SK-N-SH (cell line): Measurements from ENCODE around the gene SLC6A9. TPM values are rescaled to one million over a fixed set of nuclear protein-coding genes. Genes with fewer than 3 reads are reported as not detected.

Experiments used
- CTCF ChIA-PET: fragments of 300-600, 350-600 bp; formaldehyde crosslinking; extraction: SDS; loops from one replicate; lab custom pipeline; 2021; lab: Yijun Ruan, JAX
- POLR2A ChIA-PET: fragments of 350-600 bp; sonication (Branson Sonifier 250); formaldehyde crosslinking; extraction: SDS; loops from one replicate; lab custom pipeline; 2020; ENCODE audit warnings: antibody characterized with exemption, inconsistent platforms; lab: Yijun Ruan, JAX
- DNase-seq: peaks from one replicate; pipeline ENCODE4 v3.0.0; 2012
- H2AFZ ChIP-seq: fragments of 200-600 bp; sonication (generic); 2 replicates; pipeline ENCODE4 v1.8.1; 2016; ENCODE audit warnings: antibody characterized with exemption, mild to moderate bottlenecking, low read depth
- H3F3A ChIP-seq: fragments of 200-600 bp; sonication (generic); replicated peaks from 2 replicates; pipeline ENCODE3; 2016; ENCODE audit warnings: antibody characterized with exemption, mild to moderate bottlenecking; ENCODE audit not compliant: insufficient read depth
- H3K27ac ChIP-seq, 2 experiments: fragments of 200-500 bp in 1 of 2; fragments of 200-600 bp in 1 of 2; sonication (Bioruptor generic) in 1 of 2; sonication (generic), shearing (Covaris generic) in 1 of 2; 2 replicates each; pipeline versions ENCODE4 v1.5.1 to v1.6.1; 2014 to 2016; ENCODE audit warnings: low read depth in 2 of 2, inconsistent platforms in 1 of 2, low read length in 1 of 2, mild to moderate bottlenecking in 1 of 2, mixed read lengths in 1 of 2
- H3K27me3 ChIP-seq: fragments of 200-600 bp; sonication (generic), shearing (Covaris generic); 2 replicates; pipeline ENCODE4 v1.6.1; 2016; ENCODE audit warnings: mixed run types; ENCODE audit not compliant: insufficient read depth
- H3K36me3 ChIP-seq, 2 experiments: fragments of 200-500 bp in 1 of 2; fragments of 200-600 bp in 1 of 2; sonication (Bioruptor generic) in 1 of 2; sonication (generic) in 1 of 2; replicated peaks in 1 of 2; 2 replicates each; pipeline versions ENCODE3 to v1.5.1; 2014 to 2016; ENCODE audit warnings: low read length in 1 of 2, mild to moderate bottlenecking in 1 of 2; ENCODE audit not compliant: insufficient read depth in 2 of 2, control insufficient read depth in 1 of 2
- H3K4me1 ChIP-seq, 2 experiments: fragments of 200-500 bp in 1 of 2; fragments of 200-600 bp in 1 of 2; sonication (Bioruptor generic) in 1 of 2; sonication (generic), shearing (Covaris generic) in 1 of 2; 2 replicates each; pipeline versions ENCODE4 v1.5.1 to v1.6.1; 2014 to 2016; ENCODE audit warnings: low read depth in 1 of 2, low read length in 1 of 2, mixed run types in 1 of 2; ENCODE audit not compliant: insufficient read depth in 2 of 2, control insufficient read depth in 1 of 2
- H3K4me2 ChIP-seq: fragments of 200-600 bp; sonication (generic), shearing (Covaris generic); 2 replicates; pipeline ENCODE4 v1.6.1; 2017; ENCODE audit warnings: mixed run types
- H3K4me3 ChIP-seq, 2 experiments: fragments of 200-500 bp in 1 of 2; fragments of 200-600 bp in 1 of 2; sonication (Bioruptor generic) in 1 of 2; sonication (generic), shearing (Covaris generic) in 1 of 2; 2 replicates each; pipeline versions ENCODE4 v1.5.1 to v1.8.1; 2014 to 2016; ENCODE audit warnings: low read depth in 2 of 2, inconsistent platforms in 1 of 2, low read length in 1 of 2, mild to moderate bottlenecking in 1 of 2, mixed read lengths in 1 of 2, moderate library complexity in 1 of 2
- H3K79me2 ChIP-seq: fragments of 200-600 bp; sonication (generic); 2 replicates; pipeline ENCODE4 v1.8.1; 2017; ENCODE audit warnings: mild to moderate bottlenecking; ENCODE audit not compliant: insufficient read depth
- H3K9ac ChIP-seq: fragments of 200-600 bp; sonication (generic); 2 replicates; pipeline ENCODE4 v1.6.1; 2017; ENCODE audit warnings: mixed run types
- H3K9me2 ChIP-seq: fragments of 200-600 bp; sonication (generic); 2 replicates; pipeline ENCODE4 v1.6.1; 2017; ENCODE audit warnings: mixed run types
- H3K9me3 ChIP-seq: fragments of 200-600 bp; sonication (generic); 2 replicates; pipeline ENCODE4 v1.6.1; 2017; ENCODE audit warnings: mixed run types, mild to moderate bottlenecking, moderate library complexity
- H4K20me1 ChIP-seq: fragments of 200-600 bp; sonication (generic); 2 replicates; pipeline ENCODE4 v1.6.1; 2017; ENCODE audit warnings: mild to moderate bottlenecking, mixed run types; ENCODE audit not compliant: insufficient read depth
- CTCF ChIP-seq: fragments of 200-600 bp; sonication (generic); IDR thresholded peaks from 2 replicates; pipeline ENCODE4 v1.6.1; 2017; ENCODE audit warnings: antibody characterized with exemption, mild to moderate bottlenecking, moderate library complexity
- ELF1 ChIP-seq: IDR thresholded peaks from 2 replicates; pipeline ENCODE4 v1.4.0; 2012
- EP300 ChIP-seq, 2 experiments: IDR thresholded peaks; 2 replicates each; pipeline versions ENCODE4 v1.4.0 to v1.6.1; 2012; ENCODE audit warnings: borderline replicate concordance in 1 of 2, low read depth in 1 of 2, low read length in 1 of 2
- FOXJ3 ChIP-seq: sonication (generic); formaldehyde crosslinking; IDR thresholded peaks from 2 replicates; pipeline ENCODE4 v1.5.1; 2020; ENCODE audit warnings: mild to moderate bottlenecking, missing genetic modification reagents
- GABPA ChIP-seq: IDR thresholded peaks from 2 replicates; pipeline ENCODE4 v1.4.0; 2012; ENCODE audit warnings: low read depth, mild to moderate bottlenecking
- IRF3 ChIP-seq: fragments of 150-350 bp; IDR thresholded peaks from 2 replicates; pipeline ENCODE4 v1.6.1; 2016; ENCODE audit warnings: mild to moderate bottlenecking, low read depth, low read length
- MEF2A ChIP-seq: IDR thresholded peaks from 2 replicates; pipeline ENCODE4 v1.4.0; 2012; ENCODE audit warnings: low read depth, borderline replicate concordance
- PBX3 ChIP-seq: IDR thresholded peaks from 2 replicates; pipeline ENCODE4; 2012
- RCOR1 ChIP-seq: fragments of 150-350 bp; IDR thresholded peaks from 2 replicates; pipeline ENCODE4 v1.6.1; 2017; ENCODE audit warnings: antibody characterized with exemption, low read length
- RXRA ChIP-seq: IDR thresholded peaks from 2 replicates; pipeline ENCODE4 v1.4.0; 2012; ENCODE audit warnings: low read depth, mild to moderate bottlenecking, borderline replicate concordance
- SMC3 ChIP-seq: IDR thresholded peaks from 2 replicates; pipeline ENCODE4 v1.6.1; 2012; ENCODE audit warnings: low read depth, low read length, improper control_type of control experiment
- TEAD4 ChIP-seq: IDR thresholded peaks from 2 replicates; pipeline ENCODE4 v1.4.0; 2012; ENCODE audit warnings: mild to moderate bottlenecking, borderline replicate concordance; ENCODE audit not compliant: insufficient read depth
- USF1 ChIP-seq: IDR thresholded peaks from 2 replicates; pipeline ENCODE4 v1.4.0; 2012; ENCODE audit warnings: low read depth, borderline replicate concordance
- USF2 ChIP-seq: fragments of 150-350 bp; IDR thresholded peaks from 2 replicates; pipeline ENCODE4 v1.6.1; 2017; ENCODE audit warnings: antibody characterized with exemption, low read length, low read depth, borderline replicate concordance
- YY1 ChIP-seq: IDR thresholded peaks from 2 replicates; pipeline ENCODE4 v1.4.0; 2012; ENCODE audit warnings: low read depth, mild to moderate bottlenecking
- ZBTB33 ChIP-seq: IDR thresholded peaks from 2 replicates; pipeline ENCODE4 v1.4.0; 2012; ENCODE audit warnings: low read depth, borderline replicate concordance
- WGBS: methylation state at CpG from one replicate; pipeline ENCODE4 v1.1.6; 2017; ENCODE audit warnings: low lambda C conversion rate; 5-methylcytosine and 5-hydroxymethylcytosine counted together
- polyA plus RNA-seq, 3 experiments: library from polyadenylated mRNA; depleted of rRNA; stranded (reverse); fragments of >200 nt; gene quantifications; 2 replicates each; pipeline ENCODE4 v1.2.3, GENCODE V29; 2012

Gene SLC6A9
- polyA plus RNA-seq, 1 of the 3 experiments (the other 2 are of a cell fraction), result 3.9 TPM

GRCh38 chr1:43978264-43978550 is 53.1 kb downstream of the SLC6A9 start (continued):
- TF ChIP-seq USF1 (no peak), RXRA (no peak), SMC3 (no peak), ZBTB33 (no peak), PBX3 (no peak)

- Histone ChIP-seq H3K4me3 (peak overlapping the region in 1 of 2 experiments; percentile 85; a peak in 3 of 4 replicates), H3K79me2 (peaks cover 71% of the 10 kb centered on the region), H2AFZ (no peak overlapping the region), H3K4me2 (peak overlapping the region; percentile 88), H3K4me1 (peaks cover 8 to 50% of the 10 kb centered on the region in 2 experiments; a peak in 1 of 4 replicates), H3K9me3 (no peaks in the 10 kb centered on the region), H3F3A (peaks cover 9% of the 10 kb centered on the region), H4K20me1 (peaks cover 20% of the 10 kb centered on the region), H3K36me3 (peaks cover 16 to 37% of the 10 kb centered on the region in 2 experiments), H3K27ac (no peak overlapping the region), H3K27me3 (no peaks in the 10 kb centered on the region), H3K9me2 (no peaks in the 10 kb centered on the region), H3K9ac (no peak overlapping the region)
- ChIA-PET CTCF (interaction anchor here (0.9 to 2.3 kb wide), 5 partner anchors 27 to 214 kb away, joined by 3 to 10 read pairs (median 3); partner anchors contain the start of gene IPO13), POLR2A (interaction anchor here (0.7 kb wide), 1 partner anchor 7 kb away, joined by 3 read pairs; the partner anchor contains the start of gene DPH2)
- DNase-seq, result no peak
- TF ChIP-seq ELF1 (no peak), YY1 (no peak), USF2 (no peak), USF1 (no peak), SMC3 (no peak), FOXJ3 (CRISPR knock-in tag) (no peak), TEAD4 (no peak), ZBTB33 (no peak), EP300 (IDR thresholded peaks at IDR 0.05; ENCODE audit: borderline replicate concordance in 1 of 2, low read depth in 1 of 2, low read length in 1 of 2) (no peak), GABPA (no peak), CTCF (no peak), IRF3 (no peak), MEF2A (no peak), RCOR1 (no peak)
- 83% methylated on average over 9 of the region's 9 CpGs for WGBS
These were observed 53.6 kb downstream of the SLC6A9 start for GRCh38 chr1:43977376-43978263.
